SK-N-SH treated with all-trans-retinoic acid at 6 μM for 48 hours (cell line): ENCODE data around the gene NANOGP8.

Experiments used
- ARNTL ChIP-seq: fragments of 450-650 bp; formaldehyde crosslinking; IDR thresholded peaks from 2 replicates; pipeline ENCODE4 v1.5.0; 2020; ENCODE audit warnings: low read depth, mild to moderate bottlenecking, moderate library complexity, borderline replicate concordance
- CSRNP3 ChIP-seq: fragments of 250-450 bp; sonication (Bioruptor Pico); IDR thresholded peaks from 2 replicates; pipeline ENCODE4 v1.5.1; 2021; ENCODE audit warnings: mild to moderate bottlenecking, moderate library complexity
- POU6F1 ChIP-seq: fragments of 250-450 bp; sonication (Bioruptor Pico); IDR thresholded peaks from 2 replicates; pipeline ENCODE4 v1.8.0; 2021; ENCODE audit warnings: low read depth, mild to moderate bottlenecking, moderate library complexity, borderline replicate concordance
- PPARA ChIP-seq: fragments of 250-450 bp; sonication (Bioruptor Pico); IDR thresholded peaks from 2 replicates; pipeline ENCODE4 v1.5.0; 2020; ENCODE audit warnings: mild to moderate bottlenecking, borderline replicate concordance
- TOX ChIP-seq: fragments of 250-450 bp; sonication (Bioruptor Pico); IDR thresholded peaks from 2 replicates; pipeline ENCODE4 v1.8.0; 2021; ENCODE audit warnings: mild to moderate bottlenecking, moderate library complexity, borderline replicate concordance
- ZC3H10 ChIP-seq: fragments of 250-450 bp; sonication (Bioruptor Pico); IDR thresholded peaks from 2 replicates; pipeline ENCODE4 v1.5.1; 2021; ENCODE audit warnings: mild to moderate bottlenecking, moderate library complexity
- ZFP30 ChIP-seq: fragments of 450-650 bp; formaldehyde crosslinking; IDR thresholded peaks from 2 replicates; pipeline ENCODE4 v1.5.0; 2022; ENCODE audit warnings: mild to moderate bottlenecking, moderate library complexity
- ZNF565 ChIP-seq: fragments of 450-650 bp; formaldehyde crosslinking; conservative IDR thresholded peaks from 2 replicates; pipeline ENCODE4 v1.5.0; 2020; ENCODE audit warnings: low read depth, mild to moderate bottlenecking, moderate library complexity
- ZNF70 ChIP-seq: fragments of 450-650 bp; formaldehyde crosslinking; IDR thresholded peaks from 2 replicates; pipeline ENCODE4 v1.5.0; 2020; ENCODE audit warnings: mild to moderate bottlenecking, moderate library complexity

- TF ChIP-seq POU6F1 (CRISPR knock-in tag) (no peak), ZNF565 (CRISPR knock-in tag) (no peak), ZNF70 (CRISPR knock-in tag) (no peak), ZFP30 (CRISPR knock-in tag) (no peak), TOX (CRISPR knock-in tag) (no peak), ZC3H10 (CRISPR knock-in tag) (no peak), ARNTL (CRISPR knock-in tag) (no peak), PPARA (CRISPR knock-in tag) (no peak), CSRNP3 (no peak)
These were observed 6.7 kb downstream of the NANOGP8 start for GRCh38 chr15:35078221-35078915.
